CD14-positive monocyte (primary cell): Measurements from ENCODE around the gene GALNT17. TPM values are rescaled to one million over a fixed set of nuclear protein-coding genes. Genes with fewer than 3 reads are reported as not detected.

Source experiments
- DNase-seq, 3 donors: peaks; one replicate each; pipeline ENCODE4 v3.0.0-alpha.2; 2011 to 2022
- H2AFZ ChIP-seq: 2 replicates; pipeline ENCODE4 v1.6.0; 2012; ENCODE audit warnings: mild to moderate bottlenecking, low read depth, low read length, inconsistent platforms; ENCODE audit not compliant: insufficient read depth, poor library complexity, severe bottlenecking
- H3K27ac ChIP-seq, 2 donors: 1 replicate in 1 of 2; 2 replicates in 1 of 2; pipeline ENCODE4 v1.5.1; 2012 to 2013; ENCODE audit warnings: low read length in 2 of 2, control low read depth in 1 of 2, inconsistent platforms in 1 of 2, low read depth in 1 of 2, mild to moderate bottlenecking in 1 of 2
- H3K27me3 ChIP-seq, 2 donors: one replicate each; pipeline versions ENCODE4 v1.6.0 to v1.6.1; 2011 to 2013; ENCODE audit warnings: low read length in 2 of 2; ENCODE audit not compliant: control insufficient read depth in 2 of 2, insufficient read depth in 2 of 2
- H3K36me3 ChIP-seq, 2 donors: replicated peaks in 1 of 2; 1 replicate in 1 of 2; 2 replicates in 1 of 2; pipeline versions ENCODE4 v1.5.1 to v1.6.1; 2012 to 2013; ENCODE audit warnings: low read length in 2 of 2, control low read depth in 1 of 2, inconsistent platforms in 1 of 2, mild to moderate bottlenecking in 1 of 2; ENCODE audit not compliant: insufficient read depth in 2 of 2, control insufficient read depth in 1 of 2
- H3K4me1 ChIP-seq, 2 donors: 1 replicate in 1 of 2; 2 replicates in 1 of 2; pipeline versions ENCODE4 v1.5.1 to v1.6.1; 2012 to 2013; ENCODE audit warnings: low read length in 2 of 2, control low read depth in 1 of 2, inconsistent platforms in 1 of 2, mild to moderate bottlenecking in 1 of 2, moderate library complexity in 1 of 2; ENCODE audit not compliant: insufficient read depth in 2 of 2, control insufficient read depth in 1 of 2
- H3K4me2 ChIP-seq: replicated peaks from 2 replicates; pipeline ENCODE3; 2012; ENCODE audit warnings: low read length, moderate library complexity, mild to moderate bottlenecking; ENCODE audit not compliant: poor library complexity, severe bottlenecking; ENCODE audit errors: extremely low read depth
- H3K4me3 ChIP-seq, 3 experiments: fragments of 200-600 bp in 1 of 3; sonication (generic) in 1 of 3; replicated peaks in 1 of 3; 1 replicate in 2 of 3; 2 replicates in 1 of 3; pipeline ENCODE4 v1.5.1; 2011 to 2013; ENCODE audit warnings: low read length in 3 of 3, mild to moderate bottlenecking in 3 of 3, control low read depth in 2 of 3, low read depth in 2 of 3, inconsistent platforms in 1 of 3, moderate library complexity in 1 of 3
- H3K79me2 ChIP-seq: 2 replicates; pipeline ENCODE4 v1.6.0; 2012; ENCODE audit warnings: mild to moderate bottlenecking, control low read depth, inconsistent platforms, low read length, moderate library complexity; ENCODE audit not compliant: insufficient read depth
- H3K9ac ChIP-seq: 2 replicates; pipeline ENCODE4 v1.6.0; 2017; ENCODE audit warnings: low read length, mild to moderate bottlenecking; ENCODE audit not compliant: insufficient read depth, poor library complexity, severe bottlenecking
- H3K9me3 ChIP-seq, 2 donors: replicated peaks in 1 of 2; 1 replicate in 1 of 2; 2 replicates in 1 of 2; pipeline versions ENCODE4 v1.5.1 to v1.6.1; 2012 to 2013; ENCODE audit warnings: low read length in 2 of 2, control low read depth in 1 of 2; ENCODE audit not compliant: control insufficient read depth in 1 of 2, insufficient read depth in 1 of 2
- H4K20me1 ChIP-seq: 2 replicates; pipeline ENCODE4 v1.6.0; 2012; ENCODE audit warnings: mild to moderate bottlenecking, low read length, control low read depth, moderate library complexity; ENCODE audit not compliant: insufficient read depth
- H3K27ac Mint-ChIP-seq, 7 donors: one replicate each; pipeline ENCODE4 v1.8.0; 2020; ENCODE audit warnings: mild to moderate bottlenecking in 7 of 7, mixed read lengths in 7 of 7, moderate library complexity in 6 of 7, inconsistent platforms in 2 of 7
- H3K27me3 Mint-ChIP-seq, 3 donors: one replicate each; pipeline ENCODE4 v1.8.0; 2021 to 2022; ENCODE audit warnings: low read depth in 3 of 3, mild to moderate bottlenecking in 3 of 3, mixed read lengths in 3 of 3, moderate library complexity in 3 of 3, inconsistent platforms in 1 of 3
- H3K36me3 Mint-ChIP-seq, 2 donors: one replicate each; pipeline ENCODE4 v1.8.0; 2020; ENCODE audit warnings: mixed read lengths in 2 of 2, inconsistent platforms in 1 of 2, mild to moderate bottlenecking in 1 of 2
- H3K4me1 Mint-ChIP-seq: one replicate; pipeline ENCODE4 v1.8.0; 2020; ENCODE audit warnings: mild to moderate bottlenecking, mixed read lengths
- H3K4me3 Mint-ChIP-seq, 2 donors: one replicate each; pipeline ENCODE4 v1.8.0; 2020; ENCODE audit warnings: mild to moderate bottlenecking in 2 of 2, mixed read lengths in 2 of 2, moderate library complexity in 1 of 2
- H3K9me3 Mint-ChIP-seq, 7 donors: one replicate each; pipeline ENCODE4 v1.8.0; 2020 to 2022; ENCODE audit warnings: mixed read lengths in 7 of 7, mild to moderate bottlenecking in 6 of 7, moderate library complexity in 6 of 7, inconsistent platforms in 2 of 7
- CTCF ChIP-seq: fragments of 200-600 bp; IDR thresholded peaks from one replicate; pipeline ENCODE4 v1.8.0; 2022; ENCODE audit warnings: antibody characterized with exemption, mild to moderate bottlenecking
- WGBS: methylation state at CpG from one replicate; pipeline ENCODE4 v1.1.5; 2013; ENCODE audit warnings: missing lambda C conversion rate; ENCODE audit not compliant: insufficient coverage; 5-methylcytosine and 5-hydroxymethylcytosine counted together
- intact Hi-C, 2 donors: fragments of 100-400 bp; cut with micrococcal nuclease; formaldehyde crosslinking; loops; one replicate each; pipeline versions ENCODE4 v1.15.0 to v1.15.1; 2023
- polyA plus RNA-seq, 3 donors: library from polyadenylated mRNA; depleted of rRNA in 1 of 3; unstranded in 2 of 3; stranded (reverse) in 1 of 3; fragments of 300-500 nt in 2 of 3; fragments of >200 nt in 1 of 3; fragmentation: Illumina TruSeq in 2 of 3; gene quantifications; 1 replicate in 2 of 3; 2 replicates in 1 of 3; pipeline ENCODE4 v1.2.3, GENCODE V29; 2012 to 2021

GALNT17 gene
- polyA plus RNA-seq, 3 donors, result not detected

- H3K4me3 Mint-ChIP-seq, result no peak overlapping the region
- no peaks in the 10 kb centered on the region for H3K36me3 ChIP-seq
- no peak overlapping the region for H3K27ac Mint-ChIP-seq
- no peaks in the 10 kb centered on the region for H3K36me3 Mint-ChIP-seq
- peaks cover 17 to 63% (median 31%) of the 10 kb centered on the region in 7 donors for H3K9me3 Mint-ChIP-seq
- H3K9ac ChIP-seq, result no peak overlapping the region
- no peaks in the 10 kb centered on the region for H4K20me1 ChIP-seq
- no peak overlapping the region for H3K4me2 ChIP-seq
- H3K27me3 Mint-ChIP-seq, result no peaks in the 10 kb centered on the region
- H2AFZ ChIP-seq, result no peak overlapping the region
- no peaks in the 10 kb centered on the region for H3K4me1 ChIP-seq
- 100% methylated on average over 3 of the region's 3 CpGs for WGBS
- no peaks in the 10 kb centered on the region for H3K27me3 ChIP-seq
- no peak overlapping the region for H3K27ac ChIP-seq
- H3K4me1 Mint-ChIP-seq, result no peaks in the 10 kb centered on the region
- H3K4me3 ChIP-seq, result no peak overlapping the region
- no peak for TF ChIP-seq CTCF
- peaks cover 19 to 55% of the 10 kb centered on the region in 2 donors for H3K9me3 ChIP-seq
- no peak for DNase-seq
- H3K79me2 ChIP-seq, result no peaks in the 10 kb centered on the region
- intact Hi-C loops, result no loop called here
Observed at GRCh38 chr7:71264005-71264404, 132.1 kb downstream of the GALNT17 start.

- WGBS, result 72% methylated on average over 5 of the region's 7 CpGs
Observed at GRCh38 chr7:71266912-71267311, 135.0 kb downstream of the GALNT17 start.

More at GRCh38 chr7:71266912-71267311, 135.0 kb downstream of the GALNT17 start:
- no peak for TF ChIP-seq CTCF
- Histone ChIP-seq H3K9ac (no peak overlapping the region), H3K27me3 (no peaks in the 10 kb centered on the region), H3K4me1 (no peaks in the 10 kb centered on the region), H2AFZ (no peak overlapping the region), H3K79me2 (no peaks in the 10 kb centered on the region), H3K4me2 (no peak overlapping the region), H3K27ac (no peak overlapping the region), H3K4me3 (no peak overlapping the region), H4K20me1 (no peaks in the 10 kb centered on the region), H3K36me3 (no peaks in the 10 kb centered on the region), H3K9me3 (peaks cover 19 to 52% of the 10 kb centered on the region in 2 donors)
- Mint-ChIP-seq H3K36me3 (no peaks in the 10 kb centered on the region), H3K27ac (no peak overlapping the region), H3K27me3 (no peaks in the 10 kb centered on the region), H3K4me1 (no peaks in the 10 kb centered on the region), H3K9me3 (peaks cover 17 to 54% (median 28%) of the 10 kb centered on the region in 7 donors), H3K4me3 (no peak overlapping the region)
- no peak for DNase-seq
- intact Hi-C loops, result no loop called here
